Measurements from ENCODE around the gene CHAF1B. TPM values are rescaled to one million over a fixed set of nuclear protein-coding genes. Genes with fewer than 3 reads are reported as not detected.

Gene CHAF1B
- total RNA-seq, 2 experiments from 2014 or later, result 28.9 to 31.2 TPM

DNA sequence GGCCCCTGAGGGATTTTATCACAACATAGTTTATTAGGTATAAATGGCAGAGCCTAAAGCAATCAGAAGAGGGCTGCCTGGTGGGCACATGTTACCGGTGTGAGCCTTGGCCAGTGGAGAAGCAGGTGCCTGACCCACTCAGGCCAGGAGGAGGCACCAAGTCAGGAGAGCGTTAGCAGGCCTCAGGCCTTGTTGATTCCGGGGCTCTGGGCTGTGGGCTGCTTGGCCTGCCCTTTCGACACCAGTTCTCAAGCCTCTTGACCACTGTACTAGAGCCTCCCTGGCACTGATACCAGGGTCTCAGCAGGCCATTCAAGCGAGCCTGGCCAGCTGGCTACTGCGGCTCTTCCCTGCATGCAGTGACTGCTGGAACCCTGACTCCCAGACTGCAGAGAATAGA, 73.9 kb downstream of the CHAF1B start:
- no peak overlapping the region for H3K4me3 Mint-ChIP-seq
- no peak overlapping the region for H3K27ac Mint-ChIP-seq
- ChIA-PET POLR2A (no interaction called here), CTCF (no interaction called here)
- H3K27me3 Mint-ChIP-seq, result peaks cover 1% of the 10 kb centered on the region
- H3K36me3 Mint-ChIP-seq, result no peaks in the 10 kb centered on the region
- intact Hi-C loops (cut with micrococcal nuclease), result no loop called here
- no peak for DNase-seq
- no peaks in the 10 kb centered on the region for H3K4me1 Mint-ChIP-seq (ENCODE audit: low read depth)
- no peaks in the 10 kb centered on the region for H3K9me3 Mint-ChIP-seq

DNA sequence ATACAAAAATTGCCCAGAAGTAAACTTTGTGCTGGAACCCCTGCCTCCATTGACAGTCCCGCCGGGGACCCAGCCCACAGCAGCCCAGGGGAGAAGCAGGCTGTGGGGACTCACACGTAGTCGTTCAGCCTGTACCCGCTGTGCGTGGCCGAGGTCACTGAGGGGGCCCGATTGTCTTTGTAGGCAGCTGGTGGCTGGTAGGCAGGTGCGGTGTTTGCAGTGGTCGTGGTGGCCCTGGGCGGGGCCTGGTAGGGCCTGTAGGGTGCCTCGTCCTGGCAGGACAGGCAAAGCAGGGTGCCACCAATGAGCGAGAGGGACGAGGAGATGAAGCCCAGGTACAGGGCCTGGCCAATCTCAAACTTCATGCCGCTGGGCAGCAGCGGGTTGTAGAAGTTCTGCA, 75.7 kb downstream of the CHAF1B start:
- H3K9me3 Mint-ChIP-seq, result no peaks in the 10 kb centered on the region
- no peak for DNase-seq
- no peak overlapping the region for H3K27ac Mint-ChIP-seq
- no peaks in the 10 kb centered on the region for H3K4me1 Mint-ChIP-seq (ENCODE audit: low read depth)
- H3K27me3 Mint-ChIP-seq, result peaks cover 1% of the 10 kb centered on the region
- H3K36me3 Mint-ChIP-seq, result no peaks in the 10 kb centered on the region
- intact Hi-C loops (cut with micrococcal nuclease), result no loop called here
- H3K4me3 Mint-ChIP-seq, result no peak overlapping the region
- ChIA-PET POLR2A (no interaction called here), CTCF (no interaction called here)

DNA sequence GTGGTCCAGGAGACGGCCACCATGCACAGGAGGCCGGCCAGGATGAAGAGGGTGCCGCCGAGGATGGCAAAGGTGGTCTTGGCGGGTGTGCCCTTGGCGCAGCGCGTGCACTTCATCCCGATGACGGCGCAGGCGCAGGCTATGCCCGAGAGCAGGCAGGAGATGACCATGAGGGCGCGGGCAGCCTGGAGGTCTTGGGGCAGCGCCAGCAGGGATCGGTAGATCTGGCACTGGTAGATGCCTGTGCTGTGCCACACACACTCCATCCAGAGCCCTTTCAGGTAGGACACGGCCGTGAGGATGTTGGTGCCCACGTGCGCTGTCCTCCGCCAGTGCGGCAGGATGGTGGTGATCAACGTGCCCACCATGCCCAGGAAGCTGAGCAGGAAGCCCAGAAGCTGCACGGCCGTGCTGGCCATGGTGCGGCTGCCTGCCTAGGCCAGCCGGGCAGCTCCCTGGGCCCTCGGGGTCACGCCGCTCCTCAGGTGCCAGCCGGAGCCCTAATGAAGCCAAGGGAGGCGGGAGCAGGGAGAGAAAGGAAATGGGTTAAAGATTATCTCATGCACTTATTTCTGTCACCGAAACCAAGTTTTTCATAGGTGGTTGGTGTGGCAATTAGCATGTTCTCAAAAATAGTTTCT, 76.2 kb downstream of the CHAF1B start:
- peaks cover 1% of the 10 kb centered on the region for H3K27me3 Mint-ChIP-seq
- H3K4me1 Mint-ChIP-seq (ENCODE audit: low read depth), result no peaks in the 10 kb centered on the region
- H3K36me3 Mint-ChIP-seq, result no peaks in the 10 kb centered on the region
- intact Hi-C loops (cut with micrococcal nuclease), result no loop called here
- no peaks in the 10 kb centered on the region for H3K9me3 Mint-ChIP-seq
- no peak overlapping the region for H3K4me3 Mint-ChIP-seq
- CTCF ChIA-PET, result no interaction called here
- H3K27ac Mint-ChIP-seq, result no peak overlapping the region
- DNase-seq, result no peak
- POLR2A ChIA-PET, result no interaction called here

DNA sequence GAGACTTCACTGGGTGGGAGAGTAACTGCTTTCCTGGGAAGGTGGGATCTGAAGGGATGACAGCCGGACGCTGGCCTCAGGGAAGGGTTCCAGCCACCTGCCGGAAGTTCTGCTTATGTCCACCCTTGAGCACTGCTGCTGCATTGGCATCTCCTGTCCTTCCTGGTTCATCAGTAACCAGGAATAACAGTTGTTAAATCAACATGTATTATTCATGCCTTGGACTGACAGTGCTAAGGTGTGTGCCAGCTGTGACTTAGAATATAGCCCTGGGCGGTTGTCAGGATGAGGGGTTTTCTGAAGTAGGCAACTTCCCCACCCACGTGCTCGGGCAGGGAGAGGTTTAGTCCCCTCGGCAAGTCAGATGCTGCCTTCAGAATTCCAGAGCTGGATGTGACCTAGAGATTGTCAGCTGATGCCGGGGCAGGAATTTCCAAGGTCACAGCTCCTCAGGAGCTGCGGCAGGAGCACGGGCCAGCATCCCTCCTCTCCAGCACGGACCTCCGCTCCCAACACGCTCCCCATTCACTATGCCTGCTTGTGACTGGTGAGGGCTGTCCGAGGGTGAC, 76.8 kb downstream of the CHAF1B start:
- no peak overlapping the region for H3K4me3 Mint-ChIP-seq
- no peaks in the 10 kb centered on the region for H3K9me3 Mint-ChIP-seq
- DNase-seq, result no peak
- no peaks in the 10 kb centered on the region for H3K36me3 Mint-ChIP-seq
- H3K27me3 Mint-ChIP-seq, result no peaks in the 10 kb centered on the region
- intact Hi-C loops (cut with micrococcal nuclease), result no loop called here
- H3K4me1 Mint-ChIP-seq (ENCODE audit: low read depth), result no peaks in the 10 kb centered on the region
- no peak overlapping the region for H3K27ac Mint-ChIP-seq
- CTCF ChIA-PET, result interaction anchor here (0.6 kb wide), 1 partner anchor 12 kb away, joined by 3 read pairs; no protein-coding TSS in a partner anchor
- POLR2A ChIA-PET, result no interaction called here

DNA sequence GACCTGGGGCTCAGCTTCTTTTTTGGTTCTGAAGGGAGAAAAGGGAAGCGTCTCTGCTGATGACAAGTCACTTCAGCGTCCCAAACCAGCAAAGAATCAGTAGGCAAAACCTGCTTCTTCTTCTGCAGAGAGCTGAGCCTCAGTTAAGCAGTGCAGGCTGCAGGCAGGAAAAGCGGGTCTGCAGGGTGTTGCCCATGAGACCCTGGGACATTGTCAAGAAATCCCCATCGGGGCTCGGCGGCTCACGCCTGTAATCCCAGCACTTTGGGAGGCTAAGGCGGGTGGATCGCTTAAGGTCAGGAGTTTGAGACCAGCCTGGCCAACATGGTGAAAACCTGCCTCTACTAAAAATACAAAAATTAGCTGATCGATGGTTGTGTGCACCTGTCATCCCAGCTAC, 78.0 kb downstream of the CHAF1B start:
- no peaks in the 10 kb centered on the region for H3K9me3 Mint-ChIP-seq
- ChIA-PET POLR2A (no interaction called here), CTCF (interaction anchor here (0.5 kb wide), 1 partner anchor 1830 kb away, joined by 3 read pairs; no protein-coding TSS in a partner anchor)
- no peaks in the 10 kb centered on the region for H3K27me3 Mint-ChIP-seq
- no peak overlapping the region for H3K4me3 Mint-ChIP-seq
- no peaks in the 10 kb centered on the region for H3K36me3 Mint-ChIP-seq
- no peak for DNase-seq
- no peak overlapping the region for H3K27ac Mint-ChIP-seq
- H3K4me1 Mint-ChIP-seq (ENCODE audit: low read depth), result no peaks in the 10 kb centered on the region
- intact Hi-C loops (cut with micrococcal nuclease), result no loop called here

DNA sequence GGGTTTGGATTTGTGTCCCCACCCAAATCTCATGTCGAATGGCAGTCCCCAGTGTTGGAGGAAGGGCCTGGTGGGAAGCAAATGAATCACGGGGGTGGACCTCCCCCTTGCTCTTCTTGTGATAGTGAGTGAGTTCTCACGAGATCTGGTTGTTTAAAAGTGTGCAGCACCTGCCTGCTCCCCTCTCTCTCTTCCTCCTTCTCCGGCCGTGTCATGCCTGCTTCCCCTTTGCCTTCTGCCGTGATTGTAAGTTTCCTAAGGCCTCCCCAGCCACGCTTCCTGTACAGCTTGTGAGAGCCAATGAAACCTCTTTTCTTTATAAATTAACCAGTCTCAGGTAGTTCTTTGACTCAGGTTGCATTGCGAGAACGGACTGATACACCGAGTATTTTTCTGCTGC, 78.8 kb downstream of the CHAF1B start:
- Mint-ChIP-seq H3K27me3 (no peaks in the 10 kb centered on the region), H3K9me3 (no peaks in the 10 kb centered on the region), H3K4me3 (no peak overlapping the region), H3K4me1 (ENCODE audit: low read depth) (no peaks in the 10 kb centered on the region), H3K27ac (no peak overlapping the region), H3K36me3 (no peaks in the 10 kb centered on the region)
- DNase-seq, result no peak
- ChIA-PET POLR2A (no interaction called here), CTCF (no interaction called here)
- intact Hi-C loops (cut with micrococcal nuclease), result no loop called here

DNA sequence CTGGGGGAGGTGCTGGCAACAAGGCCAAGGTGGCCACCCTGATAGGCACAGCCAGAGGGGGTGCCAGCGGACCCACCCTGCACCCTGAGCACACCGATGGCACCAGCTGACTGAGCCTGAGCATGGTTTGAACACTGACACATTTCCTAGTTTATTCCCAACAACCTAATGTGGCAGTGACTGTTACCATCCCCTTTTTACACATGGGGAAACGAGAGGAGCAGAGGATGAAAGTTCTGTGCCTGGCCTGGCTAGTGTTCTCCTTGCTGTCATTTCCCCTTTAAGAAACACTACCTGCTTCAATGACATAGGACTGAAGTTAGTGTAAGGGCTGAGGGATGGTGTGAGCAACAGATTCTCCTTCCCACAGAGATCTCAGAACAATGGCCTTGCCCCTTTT, 79.4 kb downstream of the CHAF1B start:
- Mint-ChIP-seq H3K9me3 (no peaks in the 10 kb centered on the region), H3K4me3 (no peak overlapping the region), H3K27ac (no peak overlapping the region), H3K36me3 (no peaks in the 10 kb centered on the region), H3K27me3 (no peaks in the 10 kb centered on the region), H3K4me1 (ENCODE audit: low read depth) (no peaks in the 10 kb centered on the region)
- CTCF ChIA-PET, result no interaction called here
- no peak for DNase-seq
- intact Hi-C loops (cut with micrococcal nuclease), result no loop called here
- POLR2A ChIA-PET, result no interaction called here

DNA sequence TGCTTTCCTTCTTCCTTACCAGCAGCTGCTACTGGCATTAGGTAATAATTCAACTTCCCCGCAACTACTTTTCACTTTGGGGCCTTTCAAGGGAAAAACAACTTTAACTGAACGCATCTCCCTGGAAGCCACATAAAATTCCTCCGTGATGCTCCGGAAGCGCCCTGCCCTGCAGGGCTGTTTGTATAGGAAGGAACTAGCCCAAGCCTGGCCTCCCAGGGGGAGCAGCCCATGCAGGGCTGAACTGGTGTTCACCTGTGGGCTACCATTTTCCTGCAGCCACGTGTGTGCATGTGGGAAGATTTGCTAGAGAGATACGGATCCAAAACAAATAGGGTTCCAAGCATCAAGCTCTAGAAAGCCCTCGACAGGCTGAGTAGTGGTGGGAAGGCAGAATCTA, 80.3 kb downstream of the CHAF1B start:
- no peak overlapping the region for H3K4me3 Mint-ChIP-seq
- intact Hi-C loops (cut with micrococcal nuclease), result no loop called here
- ChIA-PET CTCF (no interaction called here), POLR2A (no interaction called here)
- no peaks in the 10 kb centered on the region for H3K4me1 Mint-ChIP-seq (ENCODE audit: low read depth)
- no peaks in the 10 kb centered on the region for H3K9me3 Mint-ChIP-seq
- H3K36me3 Mint-ChIP-seq, result no peaks in the 10 kb centered on the region
- DNase-seq, result no peak
- H3K27ac Mint-ChIP-seq, result no peak overlapping the region
- no peaks in the 10 kb centered on the region for H3K27me3 Mint-ChIP-seq

DNA sequence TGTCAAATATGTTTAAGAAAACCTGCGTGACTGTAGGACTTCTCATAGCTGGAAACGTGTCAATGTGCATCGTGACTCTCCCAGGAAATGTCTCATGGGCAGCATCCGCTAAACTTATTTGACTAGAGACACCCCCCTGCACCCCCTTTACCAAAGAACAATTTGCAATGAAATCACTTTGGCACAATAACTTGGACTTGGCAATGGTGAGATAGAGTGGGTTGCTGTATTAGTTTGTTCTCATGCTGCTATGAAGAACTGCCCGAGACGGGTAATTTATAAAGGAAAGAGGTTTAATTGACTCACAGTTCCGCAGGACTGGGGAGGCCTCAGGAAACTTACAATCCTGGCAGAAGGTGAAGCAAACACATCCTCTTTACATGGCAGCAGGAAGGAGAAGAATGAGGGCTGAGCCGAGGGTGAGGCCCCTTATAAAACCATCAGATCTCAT, 80.9 kb downstream of the CHAF1B start:
- H3K27ac Mint-ChIP-seq, result no peak overlapping the region
- peaks cover 2% of the 10 kb centered on the region for H3K4me1 Mint-ChIP-seq (ENCODE audit: low read depth)
- no peak overlapping the region for H3K4me3 Mint-ChIP-seq
- no peaks in the 10 kb centered on the region for H3K27me3 Mint-ChIP-seq
- H3K36me3 Mint-ChIP-seq, result no peaks in the 10 kb centered on the region
- intact Hi-C loops (cut with micrococcal nuclease), result no loop called here
- CTCF ChIA-PET, result no interaction called here
- no peaks in the 10 kb centered on the region for H3K9me3 Mint-ChIP-seq
- POLR2A ChIA-PET, result no interaction called here
- no peak for DNase-seq

Other genes with a start within 250 kb of the CHAF1B start
- 10 to 100 TPM; 19.4 to 19.6 TPM for gene DOP1B, start 228.6 kb upstream of the CHAF1B start, total RNA-seq
- gene MORC3, start 65.2 kb upstream of the CHAF1B start, total RNA-seq, result 10 to 100 TPM; 27.7 to 30.0 TPM
- gene CLDN14, start 94.7 kb downstream of the CHAF1B start, total RNA-seq, result not detected

Data from activated CD4-positive, alpha-beta memory T cell treated with anti-CD3 and anti-CD28 coated beads for 36 hours (primary cell).